Epithelial cell of proximal tubule (primary cell): ENCODE results near the gene DISP2. TPM values are rescaled to one million over a fixed set of nuclear protein-coding genes. Genes with fewer than 3 reads are reported as not detected.

Experiments
- DNase-seq: peaks from one replicate; pipeline ENCODE4 v3.0.0-alpha.2; 2011; ENCODE audit warnings: low read depth
- H3K4me3 ChIP-seq: 2 replicates; pipeline ENCODE4 v1.5.1; 2011; ENCODE audit warnings: low read depth, mild to moderate bottlenecking, low read length
- CTCF ChIP-seq: conservative IDR thresholded peaks from 2 replicates; pipeline ENCODE4 v1.5.1; 2012; ENCODE audit warnings: low read depth, mild to moderate bottlenecking, low read length
- total RNA-seq: library from RNA; depleted of rRNA; stranded (reverse); fragments of >200 nt; gene quantifications from 2 replicates; pipeline ENCODE4 v1.2.3, GENCODE V29; 2015

DISP2 gene
- total RNA-seq, 1 donor from 2014 or later, result 0.40 TPM

DNA sequence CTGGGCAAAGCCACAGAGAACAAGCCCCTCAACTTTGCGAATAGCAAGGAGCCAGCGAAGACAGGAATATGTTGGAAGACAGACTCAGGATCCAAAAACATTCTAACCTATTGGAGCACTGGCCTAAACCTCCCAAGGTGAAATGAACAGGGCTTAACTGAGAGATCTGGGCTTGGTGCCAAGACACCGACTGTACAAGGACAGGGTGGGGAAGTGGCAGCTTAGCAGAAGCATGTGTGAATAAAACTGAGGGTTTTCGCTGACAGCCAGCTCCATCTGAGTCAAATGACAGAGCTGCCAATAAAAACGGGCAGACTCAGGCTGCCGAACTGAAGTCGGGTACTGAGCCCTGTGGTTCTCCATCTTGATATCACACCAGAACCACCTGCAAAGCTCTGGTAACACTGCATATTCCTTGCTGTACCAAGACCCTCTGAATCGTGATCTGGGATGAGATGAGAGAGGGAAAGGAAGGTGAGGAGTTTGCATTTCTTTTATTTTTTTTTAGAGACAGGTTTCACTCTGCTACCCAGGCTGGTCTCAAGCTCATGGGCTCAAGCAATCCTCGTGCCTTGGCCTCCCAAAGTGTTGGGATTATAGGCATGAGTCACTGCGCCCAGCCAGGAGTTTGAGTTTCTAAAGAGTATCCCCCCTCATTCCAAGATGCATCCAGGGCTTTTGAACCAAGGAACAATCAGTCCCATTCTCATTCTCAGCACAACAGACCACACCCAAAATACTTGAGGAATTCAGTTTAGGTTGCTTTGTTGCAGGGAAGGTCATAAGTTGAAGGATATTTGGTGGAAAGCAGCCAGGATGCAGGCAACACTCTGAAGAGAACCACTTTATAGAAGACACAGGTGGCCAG, 44.3 kb upstream of the DISP2 start:
- TF ChIP-seq CTCF, result no peak
- no peak for DNase-seq
- H3K4me3 ChIP-seq, result no peak overlapping the region

GRCh38 chr15:40314723-40315276, 43.2 kb upstream of the DISP2 start:
- TF ChIP-seq CTCF, result no peak
- DNase-seq, result no peak
- no peak overlapping the region for H3K4me3 ChIP-seq

GRCh38 chr15:40316931-40317330, 41.1 kb upstream of the DISP2 start:
- no peak overlapping the region for H3K4me3 ChIP-seq
- no peak for TF ChIP-seq CTCF
- DNase-seq, result no peak

DNA sequence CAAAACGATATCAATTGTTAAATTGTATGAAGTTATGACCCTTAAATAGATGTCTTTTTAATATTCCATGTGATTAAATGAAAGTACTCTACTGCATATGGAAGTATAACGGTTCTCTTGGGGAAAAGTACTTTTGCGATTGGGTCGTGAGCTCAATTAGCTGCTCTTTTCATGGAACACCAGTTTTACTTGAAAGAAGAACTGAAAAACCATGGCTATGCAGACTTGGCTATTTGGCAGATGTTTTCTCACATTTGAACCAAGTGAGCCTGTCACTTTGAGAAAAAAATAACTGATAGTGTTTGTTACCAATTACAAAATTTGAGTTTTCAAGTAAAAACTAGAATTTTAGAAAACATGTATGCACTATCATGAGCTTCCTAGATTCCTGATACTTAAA, 40.4 kb upstream of the DISP2 start:
- no peak overlapping the region for H3K4me3 ChIP-seq
- no peak for TF ChIP-seq CTCF

DNA sequence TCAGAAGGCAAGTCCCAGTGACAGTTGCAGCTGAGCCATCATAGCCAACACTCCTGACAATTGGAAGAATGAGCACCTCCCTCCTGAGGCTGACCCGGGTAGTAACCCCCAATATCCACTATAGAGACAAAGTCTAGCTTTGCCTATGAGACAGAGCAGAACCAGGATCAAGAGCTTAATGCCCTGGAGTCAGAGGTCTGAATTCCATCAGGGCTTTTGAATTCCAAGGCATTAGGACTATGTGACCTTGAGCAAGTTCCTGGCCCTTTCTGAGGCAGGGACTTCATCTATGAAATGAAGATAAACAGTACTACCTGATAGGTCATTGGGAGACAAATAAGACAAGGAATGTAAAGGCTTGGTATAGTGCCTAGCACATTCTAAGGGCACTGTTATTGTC, 37.6 kb upstream of the DISP2 start:
- TF ChIP-seq CTCF, result no peak
- no peak overlapping the region for H3K4me3 ChIP-seq
- DNase-seq, result no peak

More for the DNA sequence above, 40.4 kb upstream of the DISP2 start:
- DNase-seq, result no peak

DNA sequence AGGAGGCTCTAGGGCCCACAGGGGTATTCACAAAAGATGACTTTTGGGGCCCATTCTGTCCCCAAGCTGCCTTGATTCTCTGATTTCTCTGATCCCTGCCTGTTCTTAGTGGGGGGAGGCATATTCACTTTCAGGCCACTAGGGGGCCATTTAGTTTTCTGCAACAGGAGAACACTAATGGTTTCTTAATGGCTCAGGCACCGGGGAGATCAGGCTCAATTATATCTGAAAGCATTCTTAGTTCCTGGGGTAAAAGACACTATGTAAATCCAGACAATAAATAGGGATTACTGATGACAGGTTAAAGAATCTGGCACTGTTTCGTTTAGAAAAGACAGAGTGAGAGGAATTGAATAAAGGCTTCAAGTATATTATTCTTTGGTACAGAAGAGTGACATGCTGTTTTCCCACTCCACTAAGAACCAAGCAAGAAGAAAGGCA, 37.1 kb upstream of the DISP2 start:
- DNase-seq, result no peak
- H3K4me3 ChIP-seq, result no peak overlapping the region
- TF ChIP-seq CTCF, result peak; percentile 93
